ENCODE results near the gene SCIN. TPM values are rescaled to one million over a fixed set of nuclear protein-coding genes. Genes with fewer than 3 reads are reported as not detected.

SCIN gene
- total and polyA plus RNA-seq, 4 experiments from 2014 or later, result 0.07 to 0.25 (median 0.20) TPM; not detected in 1

DNA sequence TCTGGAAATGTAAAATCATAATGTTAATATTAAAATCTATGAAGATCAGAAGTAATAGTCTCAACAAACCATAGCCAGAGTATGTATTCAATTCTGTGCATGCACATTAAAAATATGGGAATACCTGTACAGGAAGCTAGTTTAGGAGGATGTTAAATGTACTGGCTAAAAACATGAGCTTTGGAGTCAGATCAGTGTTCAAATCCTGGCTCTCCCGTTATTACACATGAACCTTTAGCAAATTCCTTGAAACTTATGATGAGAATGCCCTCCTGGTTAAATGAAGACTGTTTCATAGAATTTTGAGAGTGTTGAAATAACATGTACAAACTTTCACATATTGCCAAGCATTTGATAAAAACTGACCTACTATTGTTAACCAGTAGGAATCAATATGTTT, 121.5 kb downstream of the SCIN start:
- Histone ChIP-seq H3K4me3 (ENCODE audit: low read length in 2 of 2) (no peak overlapping the region), H3K36me3 (ENCODE audit: insufficient read depth, low read length) (no peaks in the 10 kb centered on the region), H3K9me3 (ENCODE audit: control insufficient read depth in 1 of 2, low read length in 2 of 2) (no peaks in the 10 kb centered on the region), H3K27me3 (ENCODE audit: insufficient read depth, low read length) (no peaks in the 10 kb centered on the region), H3K27ac (ENCODE audit: low read depth, low read length) (no peak overlapping the region), H3K4me1 (ENCODE audit: insufficient read depth, low read length) (peaks cover 26% of the 10 kb centered on the region)
- no peak for DNase-seq
- H3K9me3 Mint-ChIP-seq, result no peaks in the 10 kb centered on the region
- no peak overlapping the region for H3K4me3 Mint-ChIP-seq
- POLR2A ChIA-PET (ENCODE audit: partially characterized antibody), result no interaction called here
- H3K36me3 Mint-ChIP-seq, result peaks cover 0 to 15% of the 10 kb centered on the region in 2 donors
- intact Hi-C loops (cut with micrococcal nuclease), result no loop called here
- CTCF ChIA-PET (ENCODE audit: partially characterized antibody), result no interaction called here
- peaks cover 29 to 62% (median 42%) of the 10 kb centered on the region in 4 donors for H3K4me1 Mint-ChIP-seq
- H3K27ac Mint-ChIP-seq, result no peak overlapping the region
- no peaks in the 10 kb centered on the region for H3K27me3 Mint-ChIP-seq

GRCh38 chr7:12692479-12693259, 122.1 kb downstream of the SCIN start:
- intact Hi-C loops (cut with micrococcal nuclease), result no loop called here
- peaks cover 24% of the 10 kb centered on the region for H3K4me1 ChIP-seq (ENCODE audit: insufficient read depth, low read length)
- H3K27me3 Mint-ChIP-seq, result no peaks in the 10 kb centered on the region
- H3K4me3 ChIP-seq (ENCODE audit: low read length in 2 of 2), result no peak overlapping the region
- H3K36me3 ChIP-seq (ENCODE audit: insufficient read depth, low read length), result no peaks in the 10 kb centered on the region
- no peak overlapping the region for H3K27ac ChIP-seq (ENCODE audit: low read depth, low read length)
- DNase-seq, result no peak
- peak overlapping the region in 6 of 7 donors; percentile 3 to 52 (median 33) for H3K27ac Mint-ChIP-seq
- peaks cover 26 to 56% (median 37%) of the 10 kb centered on the region in 4 donors for H3K4me1 Mint-ChIP-seq
- H3K9me3 ChIP-seq (ENCODE audit: control insufficient read depth in 1 of 2, low read length in 2 of 2), result no peaks in the 10 kb centered on the region
- H3K9me3 Mint-ChIP-seq, result no peaks in the 10 kb centered on the region
- peak overlapping the region in 4 of 8 donors; percentile 2 to 32 (median 9) for H3K4me3 Mint-ChIP-seq
- H3K36me3 Mint-ChIP-seq, result peaks cover 0 to 9% of the 10 kb centered on the region in 2 donors
- POLR2A ChIA-PET (ENCODE audit: partially characterized antibody), result no interaction called here
- CTCF ChIA-PET (ENCODE audit: partially characterized antibody), result no interaction called here
- H3K27me3 ChIP-seq (ENCODE audit: insufficient read depth, low read length), result no peaks in the 10 kb centered on the region

GRCh38 chr7:12694817-12695216, 124.3 kb downstream of the SCIN start:
- H3K4me3 Mint-ChIP-seq, result no peak overlapping the region
- Histone ChIP-seq H3K4me3 (ENCODE audit: low read length in 2 of 2) (no peak overlapping the region), H3K4me1 (ENCODE audit: insufficient read depth, low read length) (peaks cover 19% of the 10 kb centered on the region), H3K36me3 (ENCODE audit: insufficient read depth, low read length) (no peaks in the 10 kb centered on the region), H3K27ac (ENCODE audit: low read depth, low read length) (no peak overlapping the region), H3K9me3 (ENCODE audit: control insufficient read depth in 1 of 2, low read length in 2 of 2) (no peaks in the 10 kb centered on the region), H3K27me3 (ENCODE audit: insufficient read depth, low read length) (no peaks in the 10 kb centered on the region)
- H3K27me3 Mint-ChIP-seq, result no peaks in the 10 kb centered on the region
- no peak for DNase-seq
- H3K9me3 Mint-ChIP-seq, result no peaks in the 10 kb centered on the region
- H3K27ac Mint-ChIP-seq, result peak overlapping the region in 2 of 7 donors; percentile 35 to 68
- ChIA-PET POLR2A (ENCODE audit: partially characterized antibody) (no interaction called here), CTCF (ENCODE audit: partially characterized antibody) (interaction anchor here (1.0 kb wide), 1 partner anchor 9 kb away, joined by 3 read pairs; no protein-coding TSS in a partner anchor)
- peaks cover 0 to under 1% of the 10 kb centered on the region in 2 donors for H3K36me3 Mint-ChIP-seq
- intact Hi-C loops (cut with micrococcal nuclease), result loop anchor here (2.0 kb wide), 1 partner anchor 22 kb away; no protein-coding TSS in a partner anchor
- peaks cover 15 to 34% (median 21%) of the 10 kb centered on the region in 4 donors for H3K4me1 Mint-ChIP-seq

GRCh38 chr7:12695965-12696364, 125.4 kb downstream of the SCIN start:
- ChIA-PET POLR2A (ENCODE audit: partially characterized antibody) (interaction anchor here (1.1 kb wide), 1 partner anchor 9 kb away, joined by 3 read pairs; no protein-coding TSS in a partner anchor), CTCF (ENCODE audit: partially characterized antibody) (interaction anchor here (1.2 to 3.2 kb wide), 3 partner anchors 9 to 15 kb away, joined by 3 to 27 read pairs (median 4); partner anchors contain the start of gene ARL4A)
- Histone ChIP-seq H3K4me1 (ENCODE audit: insufficient read depth, low read length) (peaks cover 10% of the 10 kb centered on the region), H3K27ac (ENCODE audit: low read depth, low read length) (no peak overlapping the region), H3K36me3 (ENCODE audit: insufficient read depth, low read length) (no peaks in the 10 kb centered on the region), H3K9me3 (ENCODE audit: control insufficient read depth in 1 of 2, low read length in 2 of 2) (no peaks in the 10 kb centered on the region), H3K4me3 (ENCODE audit: low read length in 2 of 2) (no peak overlapping the region), H3K27me3 (ENCODE audit: insufficient read depth, low read length) (no peaks in the 10 kb centered on the region)
- Mint-ChIP-seq H3K27ac (no peak overlapping the region), H3K4me3 (no peak overlapping the region), H3K36me3 (no peaks in the 10 kb centered on the region), H3K9me3 (peaks cover 0 to 3% (median 0%) of the 10 kb centered on the region in 8 donors), H3K4me1 (peaks cover 12 to 30% (median 17%) of the 10 kb centered on the region in 4 donors), H3K27me3 (no peaks in the 10 kb centered on the region)
- DNase-seq, result no peak
- intact Hi-C loops (cut with micrococcal nuclease), result loop anchor here (2.0 kb wide), 1 partner anchor 23 kb away; no protein-coding TSS in a partner anchor

GRCh38 chr7:12699299-12699698, 128.8 kb downstream of the SCIN start:
- Mint-ChIP-seq H3K9me3 (peaks cover 0 to 15% (median 7%) of the 10 kb centered on the region in 8 donors), H3K27ac (no peak overlapping the region), H3K4me3 (no peak overlapping the region), H3K36me3 (peaks cover 0 to 4% of the 10 kb centered on the region in 2 donors), H3K4me1 (peaks cover 0 to 6% (median 2%) of the 10 kb centered on the region in 4 donors), H3K27me3 (no peaks in the 10 kb centered on the region)
- ChIA-PET POLR2A (ENCODE audit: partially characterized antibody) (no interaction called here), CTCF (ENCODE audit: partially characterized antibody) (interaction anchor here (1.5 to 1.8 kb wide), 2 partner anchors 9 to 13 kb away, joined by 4 to 5 read pairs; partner anchors contain the start of gene ARL4A)
- DNase-seq, result peak in 1 of 5 donors; percentile 20
- Histone ChIP-seq H3K27ac (ENCODE audit: low read depth, low read length) (no peak overlapping the region), H3K4me1 (ENCODE audit: insufficient read depth, low read length) (no peaks in the 10 kb centered on the region), H3K27me3 (ENCODE audit: insufficient read depth, low read length) (no peaks in the 10 kb centered on the region), H3K4me3 (ENCODE audit: low read length in 2 of 2) (no peak overlapping the region), H3K9me3 (ENCODE audit: control insufficient read depth in 1 of 2, low read length in 2 of 2) (no peaks in the 10 kb centered on the region), H3K36me3 (ENCODE audit: insufficient read depth, low read length) (no peaks in the 10 kb centered on the region)
- intact Hi-C loops (cut with micrococcal nuclease), result no loop called here

DNA sequence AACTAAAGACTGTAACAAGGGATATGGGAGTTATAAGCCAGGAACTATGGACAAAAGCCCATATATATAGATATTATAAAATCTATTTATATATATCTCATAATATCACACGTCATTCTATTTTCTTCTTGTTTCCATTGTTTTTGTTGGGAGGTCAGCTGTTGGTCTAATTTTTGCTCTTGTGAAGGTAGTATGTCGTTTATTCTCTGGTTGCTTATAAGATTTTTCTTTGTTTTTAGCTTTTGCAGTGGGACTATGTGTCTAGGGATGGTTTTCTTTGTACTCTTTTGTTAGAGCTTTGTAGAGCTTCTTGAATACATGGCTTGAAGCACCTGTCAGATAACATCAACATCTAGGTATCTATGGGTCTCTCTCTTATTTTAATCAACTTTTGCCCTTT, 130.9 kb downstream of the SCIN start:
- Histone ChIP-seq H3K9me3 (ENCODE audit: control insufficient read depth in 1 of 2, low read length in 2 of 2) (no peaks in the 10 kb centered on the region), H3K27me3 (ENCODE audit: insufficient read depth, low read length) (no peaks in the 10 kb centered on the region), H3K4me3 (ENCODE audit: low read length in 2 of 2) (no peak overlapping the region), H3K4me1 (ENCODE audit: insufficient read depth, low read length) (no peaks in the 10 kb centered on the region), H3K36me3 (ENCODE audit: insufficient read depth, low read length) (no peaks in the 10 kb centered on the region), H3K27ac (ENCODE audit: low read depth, low read length) (no peak overlapping the region)
- no peak overlapping the region for H3K27ac Mint-ChIP-seq
- H3K36me3 Mint-ChIP-seq, result peaks cover 0 to 4% of the 10 kb centered on the region in 2 donors
- no peaks in the 10 kb centered on the region for H3K27me3 Mint-ChIP-seq
- intact Hi-C loops (cut with micrococcal nuclease), result no loop called here
- ChIA-PET CTCF (ENCODE audit: partially characterized antibody) (interaction anchor here (0.6 kb wide), 1 partner anchor 9 kb away, joined by 3 read pairs; no protein-coding TSS in a partner anchor), POLR2A (ENCODE audit: partially characterized antibody) (no interaction called here)
- H3K4me1 Mint-ChIP-seq, result peaks cover 0 to 2% (median 0%) of the 10 kb centered on the region in 4 donors
- no peak overlapping the region for H3K4me3 Mint-ChIP-seq
- H3K9me3 Mint-ChIP-seq, result peaks cover 0 to 15% (median 7%) of the 10 kb centered on the region in 8 donors
- DNase-seq, result no peak

DNA sequence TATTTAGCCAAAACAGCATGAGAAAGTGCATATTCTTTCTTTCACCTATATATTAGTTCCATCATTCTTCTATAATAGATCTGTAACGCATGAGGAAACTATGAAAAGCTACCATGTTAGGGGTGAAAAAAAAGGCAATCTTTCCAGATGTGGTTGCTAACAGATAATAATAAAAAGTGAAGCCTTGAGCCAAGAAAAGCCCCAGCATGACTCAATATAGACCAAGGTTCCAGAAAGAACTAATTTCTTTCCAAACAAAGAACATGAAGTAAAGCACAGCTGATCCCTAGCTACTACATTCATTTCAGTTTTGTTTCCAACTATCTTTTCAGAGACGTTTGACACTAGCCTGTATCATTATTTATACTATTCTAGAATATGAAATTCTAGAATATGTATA, 133.4 kb downstream of the SCIN start:
- Histone ChIP-seq H3K4me3 (ENCODE audit: low read length in 2 of 2) (no peak overlapping the region), H3K4me1 (ENCODE audit: insufficient read depth, low read length) (no peaks in the 10 kb centered on the region), H3K9me3 (ENCODE audit: control insufficient read depth in 1 of 2, low read length in 2 of 2) (no peaks in the 10 kb centered on the region), H3K27ac (ENCODE audit: low read depth, low read length) (no peak overlapping the region), H3K27me3 (ENCODE audit: insufficient read depth, low read length) (no peaks in the 10 kb centered on the region), H3K36me3 (ENCODE audit: insufficient read depth, low read length) (no peaks in the 10 kb centered on the region)
- POLR2A ChIA-PET (ENCODE audit: partially characterized antibody), result no interaction called here
- Mint-ChIP-seq H3K27ac (no peak overlapping the region), H3K9me3 (peaks cover 0 to 15% (median 7%) of the 10 kb centered on the region in 8 donors), H3K27me3 (no peaks in the 10 kb centered on the region), H3K36me3 (peaks cover 0 to 4% of the 10 kb centered on the region in 2 donors), H3K4me3 (no peak overlapping the region), H3K4me1 (peaks cover 0 to 1% (median under 1%) of the 10 kb centered on the region in 4 donors)
- no peak for DNase-seq
- CTCF ChIA-PET (ENCODE audit: partially characterized antibody), result interaction anchor here (1.5 kb wide), 1 partner anchor 18 kb away, joined by 5 read pairs; no protein-coding TSS in a partner anchor
- intact Hi-C loops (cut with micrococcal nuclease), result no loop called here

Measured in CD4-positive, alpha-beta memory T cell (primary cell).